ENCODE measurements around the gene TMEM121.

- TF ChIP-seq CHD1 (IDR thresholded peaks at IDR 0.05; ENCODE audit: low read depth, low read length) = no peak
- no peak for TF ChIP-seq SIN3A (IDR thresholded peaks at IDR 0.05; ENCODE audit: low read depth, low read length)
- TF ChIP-seq, protein P1, sequence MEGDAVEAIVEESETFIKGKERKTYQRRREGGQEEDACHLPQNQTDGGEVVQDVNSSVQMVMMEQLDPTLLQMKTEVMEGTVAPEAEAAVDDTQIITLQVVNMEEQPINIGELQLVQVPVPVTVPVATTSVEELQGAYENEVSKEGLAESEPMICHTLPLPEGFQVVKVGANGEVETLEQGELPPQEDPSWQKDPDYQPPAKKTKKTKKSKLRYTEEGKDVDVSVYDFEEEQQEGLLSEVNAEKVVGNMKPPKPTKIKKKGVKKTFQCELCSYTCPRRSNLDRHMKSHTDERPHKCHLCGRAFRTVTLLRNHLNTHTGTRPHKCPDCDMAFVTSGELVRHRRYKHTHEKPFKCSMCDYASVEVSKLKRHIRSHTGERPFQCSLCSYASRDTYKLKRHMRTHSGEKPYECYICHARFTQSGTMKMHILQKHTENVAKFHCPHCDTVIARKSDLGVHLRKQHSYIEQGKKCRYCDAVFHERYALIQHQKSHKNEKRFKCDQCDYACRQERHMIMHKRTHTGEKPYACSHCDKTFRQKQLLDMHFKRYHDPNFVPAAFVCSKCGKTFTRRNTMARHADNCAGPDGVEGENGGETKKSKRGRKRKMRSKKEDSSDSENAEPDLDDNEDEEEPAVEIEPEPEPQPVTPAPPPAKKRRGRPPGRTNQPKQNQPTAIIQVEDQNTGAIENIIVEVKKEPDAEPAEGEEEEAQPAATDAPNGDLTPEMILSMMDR (IDR thresholded peaks at IDR 0.05 in 2 of 3, conservative IDR thresholded peaks at IDR 0.05 in 1 of 3; ENCODE audit: control insufficient read depth in 2 of 3, extremely low read depth in 1 of 3, insufficient read depth in 1 of 3, low read depth in 3 of 3, low read length in 3 of 3) = no peak
- no peak for TF ChIP-seq GABPA (IDR thresholded peaks at IDR 0.05; ENCODE audit: low read depth)
These were observed 9.7 kb downstream of the TMEM121 start for GRCh38 chr14:105536051-105536450.

Data from GM12878 (cell line).